ENCODE results near the gene ABHD14A. TPM values are rescaled to one million over a fixed set of nuclear protein-coding genes. Genes with fewer than 3 reads are reported as not detected.
A peak's percentile ranks its signal among the peaks of the same experiment; 100 is the strongest.

The ABHD14A gene
- total RNA-seq, 6 experiments from 2014 or later = 8.3 to 22.2 (median 15.1) TPM

- Histone ChIP-seq H3K4me3 (peak within 1 kb of the TSS; percentile 22 to 52 (median 41)), H3K4me1 (peaks cover 0 to 19% (median 2%) of the 10 kb centered on the region in 4 donors), H3K36me3 (no peaks in the 10 kb centered on the region), H3K27me3 (no peaks in the 10 kb centered on the region), H3K9me3 (no peaks in the 10 kb centered on the region), H3K27ac (peak within 1 kb of the TSS in 2 of 3 donors; percentile 6 to 31)
- intact Hi-C loops (cut with DNase I) = no loop called here
- DNase-seq = no peak
- no peak for TF ChIP-seq CTCF (IDR thresholded peaks at IDR 0.05)
- no peak for TF ChIP-seq POLR2A (IDR thresholded peaks at IDR 0.05)
- WGBS (ENCODE audit: insufficient coverage, low coverage, low lambda C conversion rate, missing lambda C conversion rate) = 61% methylated on average over 5 of the region's 33 CpGs
- no peak for ATAC-seq
These were observed 19.5 kb upstream of the ABHD14A start, which contains the start of gene GPR62 for GRCh38 chr3:51955175-51955892. Gene GPR62 (plus strand): TSS chr3:51955381. CDS start chr3:51955653, 272 bp downstream.

- intact Hi-C loops (cut with DNase I) = no loop called here
- peaks cover 0 to 19% (median 2%) of the 10 kb centered on the region in 4 donors for H3K4me1 ChIP-seq
- H3K4me3 ChIP-seq = peak overlapping the region; percentile 22 to 52 (median 41)
- no peaks in the 10 kb centered on the region for H3K27me3 ChIP-seq
- WGBS (ENCODE audit: insufficient coverage, low coverage, low lambda C conversion rate, missing lambda C conversion rate) = no CpG with 5 or more reads among the region's 97 CpGs
- TF ChIP-seq CTCF (IDR thresholded peaks at IDR 0.05) (peak in 3 of 4 donors; percentile 19 to 34 (median 33)), POLR2A (IDR thresholded peaks at IDR 0.05) (no peak)
- H3K9me3 ChIP-seq = no peaks in the 10 kb centered on the region
- H3K27ac ChIP-seq = peak overlapping the region in 2 of 3 donors; percentile 6 to 31
- DNase-seq = peak in 1 of 3 donors; percentile 57
- ATAC-seq = peak; percentile 77 to 82 (median 79)
- no peaks in the 10 kb centered on the region for H3K36me3 ChIP-seq
These were observed 18.7 kb upstream of the ABHD14A start for GRCh38 chr3:51955893-51956770.

GRCh38 chr3:51957520-51958205 is 17.2 kb upstream of the ABHD14A start:
- no peak overlapping the region for H3K4me3 ChIP-seq
- no peak overlapping the region for H3K27ac ChIP-seq
- WGBS (ENCODE audit: insufficient coverage, low coverage, low lambda C conversion rate, missing lambda C conversion rate) = 100% methylated on average over 1 of the region's 15 CpGs
- no peaks in the 10 kb centered on the region for H3K27me3 ChIP-seq
- H3K9me3 ChIP-seq = no peaks in the 10 kb centered on the region
- ATAC-seq = no peak
- no peaks in the 10 kb centered on the region for H3K36me3 ChIP-seq
- no peak for DNase-seq
- peaks cover 0 to 19% (median 2%) of the 10 kb centered on the region in 4 donors for H3K4me1 ChIP-seq
- TF ChIP-seq CTCF (IDR thresholded peaks at IDR 0.05) (no peak), POLR2A (IDR thresholded peaks at IDR 0.05) (no peak)
- intact Hi-C loops (cut with DNase I) = no loop called here
